HG03025 (cell line): ENCODE results near the gene PATJ.
"Not testable (repeated sequence)": the region's sequence is repeated elsewhere in the genome, so short reads cannot be mapped to it uniquely, and the experiment has no call there.

Experiments used
- ATAC-seq: cut with Tn5 transposase; IDR thresholded peaks from one replicate; pipeline ENCODE4 v1.9.1; 2021; ENCODE audit warnings: mild to moderate bottlenecking, moderate library complexity; ENCODE audit not compliant: unreplicated experiment, low FRiP score

PATJ gene

DNA sequence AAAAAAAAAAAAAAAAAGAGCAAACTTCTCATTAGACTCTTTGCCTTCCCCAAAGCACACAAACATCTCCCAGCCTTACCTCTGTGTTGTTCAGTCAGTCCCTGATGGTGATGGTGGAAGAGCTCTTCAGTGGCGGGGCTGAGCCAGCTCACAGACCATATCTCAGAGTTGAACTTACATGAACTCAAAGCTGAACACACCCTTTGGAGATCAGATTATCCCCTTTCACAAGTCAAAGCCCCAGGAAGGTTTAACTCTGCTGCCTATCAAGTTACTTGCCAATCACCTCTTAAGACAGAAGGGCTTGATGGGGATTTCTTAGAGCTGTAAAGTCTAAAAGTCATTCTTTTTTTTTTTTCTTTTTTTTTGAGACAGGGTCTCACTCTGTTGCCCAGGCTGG is 397.1 kb downstream of the PATJ start:
- no peak for ATAC-seq

DNA sequence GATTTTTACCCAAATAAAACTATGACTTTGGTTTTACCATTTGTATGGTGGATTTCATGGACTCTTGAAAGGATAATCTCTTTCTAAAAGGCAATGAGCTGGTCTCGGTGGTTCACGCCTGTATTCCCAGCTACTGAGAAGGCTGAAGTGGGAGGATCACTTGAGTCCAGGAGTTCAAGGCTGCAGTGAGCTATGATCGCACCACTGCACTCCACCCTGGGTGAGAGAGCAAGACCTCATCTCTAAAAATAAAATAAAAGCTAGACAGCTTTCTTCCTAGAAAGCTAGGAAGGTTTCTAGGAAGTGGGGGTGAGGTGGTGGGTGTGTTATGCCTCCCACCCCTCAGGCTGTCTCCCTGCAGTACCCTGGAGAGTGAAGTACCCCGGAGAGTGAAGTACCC is 398.4 kb downstream of the PATJ start:
- ATAC-seq, result no peak

DNA sequence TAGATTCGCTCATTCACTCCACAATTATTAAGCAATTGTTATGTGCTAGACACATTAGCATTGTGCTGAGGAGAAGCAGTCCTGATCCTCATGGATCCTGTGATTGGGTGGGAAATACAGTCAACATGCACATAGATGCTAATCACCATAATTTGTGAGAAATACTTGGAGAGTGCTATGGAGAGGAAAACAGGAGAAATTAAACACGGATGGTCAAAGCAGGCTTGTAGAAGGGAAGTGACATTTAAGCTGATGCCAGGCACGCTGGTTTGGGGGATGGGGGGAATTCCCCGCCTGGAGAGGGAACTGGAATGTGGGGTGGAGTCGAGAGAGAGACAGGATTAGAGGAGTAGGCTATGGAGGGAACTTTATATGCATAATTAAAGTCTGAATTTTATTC is 400.2 kb downstream of the PATJ start:
- ATAC-seq, result no peak

GRCh38 chr1:62144238-62144831 is 402.1 kb downstream of the PATJ start:
- ATAC-seq, result no peak

DNA sequence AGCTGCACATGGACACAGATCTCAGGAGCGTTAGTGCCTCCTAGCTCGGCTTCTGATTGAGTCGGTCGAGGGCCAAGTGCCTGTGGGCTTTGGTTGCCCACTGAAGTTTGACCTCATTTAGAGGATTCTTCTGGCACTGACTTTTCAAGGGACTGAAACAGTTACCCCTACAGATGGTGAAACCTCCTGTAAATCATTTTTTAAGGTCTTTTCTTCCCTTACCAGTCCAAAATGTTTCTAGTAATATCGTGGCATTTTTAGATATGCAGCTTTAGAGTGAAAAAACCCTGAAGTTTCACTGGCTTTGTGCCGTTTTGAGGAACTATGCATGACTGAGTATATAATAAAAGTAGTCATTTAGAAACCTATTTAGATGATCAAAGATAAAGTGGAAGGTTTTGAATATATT is 417.7 kb downstream of the PATJ start:
- ATAC-seq, result no peak

DNA sequence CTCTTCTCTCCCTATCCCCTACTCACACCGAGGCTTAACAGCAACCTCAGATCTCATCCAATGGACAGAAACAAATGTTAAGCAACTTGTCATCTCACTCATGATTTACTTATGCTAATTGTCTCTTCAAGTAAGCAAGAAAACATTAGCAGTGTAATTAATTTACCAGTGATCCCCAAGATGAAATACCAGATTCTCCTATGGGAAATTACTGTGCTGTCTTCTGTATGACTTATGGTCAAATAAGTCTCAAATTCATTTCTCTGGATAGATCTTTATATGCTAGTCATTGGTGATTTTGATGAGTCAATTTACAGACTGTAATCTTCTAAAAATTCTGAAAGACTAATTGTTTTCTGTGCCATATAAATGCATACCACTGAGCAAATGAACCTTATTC is 419.4 kb downstream of the PATJ start:
- no peak for ATAC-seq

- not testable (repeated sequence) for ATAC-seq
These were observed 428.1 kb downstream of the PATJ start for GRCh38 chr1:62170380-62170779.

DNA sequence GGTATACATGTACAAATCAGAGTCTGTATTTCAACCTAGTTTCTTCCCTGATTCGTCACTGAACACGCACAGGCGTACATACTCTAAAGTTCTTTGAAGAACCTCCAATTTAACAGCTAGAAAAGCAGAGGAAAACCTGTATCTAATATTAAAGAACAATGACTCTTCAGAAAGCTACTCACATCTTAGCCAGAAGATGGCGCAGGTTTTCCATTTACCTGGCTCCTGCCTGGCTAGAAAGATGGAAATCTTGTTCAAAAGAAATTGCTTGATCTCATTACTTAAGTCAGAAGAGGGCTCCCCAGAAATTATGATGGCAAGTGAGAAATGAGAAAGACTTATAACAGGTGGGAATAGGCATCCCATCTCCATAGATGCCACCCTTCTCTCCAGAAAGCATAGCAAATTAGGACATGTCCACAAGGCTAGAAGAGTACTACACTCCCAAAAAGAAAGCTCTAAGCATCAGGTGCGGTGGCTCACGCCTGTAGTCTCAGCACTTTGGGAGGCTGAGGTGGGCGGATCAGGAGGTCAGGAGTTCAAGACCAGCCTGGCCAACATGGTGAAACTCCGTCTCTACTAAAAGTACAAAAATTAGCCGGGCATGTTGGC is 433.4 kb downstream of the PATJ start:
- no peak for ATAC-seq

- no peak for ATAC-seq
These were observed 434.5 kb downstream of the PATJ start for GRCh38 chr1:62176597-62177312.

GRCh38 chr1:62177621-62178020 is 435.3 kb downstream of the PATJ start:
- ATAC-seq, result no peak

DNA sequence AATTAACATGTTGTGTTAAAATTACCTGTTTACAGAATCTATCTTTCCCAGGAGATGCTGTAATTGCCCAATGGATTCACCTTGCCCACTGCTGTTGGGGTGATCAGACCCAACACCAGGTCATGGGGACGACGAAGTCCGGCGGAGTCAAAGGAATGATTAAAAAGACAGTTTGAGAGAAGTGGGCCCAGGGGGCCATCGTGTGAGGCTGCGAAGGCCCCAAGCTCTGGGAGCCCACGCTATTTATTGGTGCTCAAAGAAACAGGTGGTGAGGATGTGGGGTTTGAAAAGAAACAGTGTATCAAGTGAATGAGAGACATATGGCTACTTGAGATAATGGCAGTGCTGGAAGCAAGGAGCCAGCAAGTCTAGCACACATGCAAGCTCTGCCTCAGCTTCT is 436.1 kb downstream of the PATJ start:
- no peak for ATAC-seq

DNA sequence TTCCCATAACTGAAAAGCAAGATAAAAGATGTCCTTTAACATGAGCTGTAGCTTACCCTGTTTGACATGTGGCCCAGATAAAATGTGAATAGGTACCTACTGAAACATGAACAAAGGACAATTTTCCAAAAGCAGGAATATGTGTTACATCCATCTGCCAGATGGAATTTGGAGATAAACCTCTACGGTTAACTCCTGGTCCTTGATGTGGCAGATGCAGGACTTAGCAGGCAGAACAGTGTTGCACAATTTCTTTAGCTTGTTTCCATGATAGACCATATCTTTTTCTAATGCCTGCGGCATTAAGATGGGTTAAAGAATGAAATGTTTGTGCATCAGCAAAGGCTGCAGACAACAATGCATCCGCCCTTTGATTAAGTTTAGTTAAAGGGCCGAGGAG is 437.8 kb downstream of the PATJ start:
- ATAC-seq, result not testable (repeated sequence)

DNA sequence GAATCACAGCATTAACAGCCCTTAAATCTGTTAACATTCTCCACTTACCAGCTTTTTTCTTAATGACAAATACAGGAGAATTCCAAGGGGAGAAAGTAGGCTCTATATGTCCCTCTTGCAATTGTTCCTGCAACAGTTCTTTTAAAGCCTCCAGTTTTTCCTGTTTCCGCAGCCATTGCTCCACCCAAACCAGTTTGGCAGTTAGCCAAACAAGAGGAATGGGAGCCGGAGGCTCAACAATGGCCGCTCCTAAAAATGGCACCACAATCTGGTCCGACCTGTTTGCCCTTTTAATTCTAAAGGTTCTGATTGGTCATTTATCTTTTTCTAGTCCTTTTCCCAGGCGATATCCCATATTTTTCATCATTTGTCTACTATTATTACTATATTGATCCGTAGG is 438.4 kb downstream of the PATJ start:
- ATAC-seq, result no peak

DNA sequence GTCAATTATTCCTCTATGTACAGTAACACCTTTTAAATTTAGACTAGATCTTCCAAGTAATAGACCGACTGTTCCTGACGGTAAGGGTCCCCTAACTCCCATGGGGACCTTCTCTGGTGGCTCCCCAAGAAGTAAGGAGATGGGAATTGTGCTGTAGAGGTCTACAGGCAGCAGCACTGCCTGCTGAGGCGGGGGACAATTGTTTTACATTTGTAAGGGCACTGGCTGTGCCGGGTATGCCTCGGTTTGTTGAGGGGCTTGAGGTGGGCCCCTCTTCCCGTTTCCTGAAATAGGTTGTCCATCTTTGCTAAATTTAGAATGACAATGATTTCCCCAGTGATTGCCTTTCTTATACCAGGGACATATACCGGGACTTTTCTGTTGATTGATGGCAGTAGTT is 439.3 kb downstream of the PATJ start:
- ATAC-seq, result no peak

- not testable (repeated sequence) for ATAC-seq
These were observed 439.9 kb downstream of the PATJ start for GRCh38 chr1:62182157-62182556.

- ATAC-seq, result not testable (repeated sequence)
These were observed 441.1 kb downstream of the PATJ start for GRCh38 chr1:62183164-62184020.

DNA sequence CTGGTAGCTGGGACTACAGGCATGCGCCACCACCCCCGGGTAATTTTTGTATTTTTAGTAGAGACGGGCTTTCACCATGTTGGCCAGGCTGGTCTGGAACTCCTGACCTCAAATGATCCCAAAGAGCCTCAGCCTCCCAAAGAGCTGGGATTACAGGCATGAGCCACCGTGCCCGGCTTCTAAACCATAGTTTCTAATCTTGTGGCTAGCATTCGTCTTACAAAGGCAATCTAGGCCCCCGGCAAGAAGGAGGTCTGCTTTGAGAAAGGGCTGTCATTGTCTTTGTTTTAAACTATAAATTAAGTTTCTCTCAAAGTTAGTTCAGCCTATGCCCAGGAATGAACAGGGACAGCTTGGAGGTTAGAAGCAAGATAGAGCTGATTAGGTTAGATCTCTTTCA is 442.1 kb downstream of the PATJ start:
- no peak for ATAC-seq

DNA sequence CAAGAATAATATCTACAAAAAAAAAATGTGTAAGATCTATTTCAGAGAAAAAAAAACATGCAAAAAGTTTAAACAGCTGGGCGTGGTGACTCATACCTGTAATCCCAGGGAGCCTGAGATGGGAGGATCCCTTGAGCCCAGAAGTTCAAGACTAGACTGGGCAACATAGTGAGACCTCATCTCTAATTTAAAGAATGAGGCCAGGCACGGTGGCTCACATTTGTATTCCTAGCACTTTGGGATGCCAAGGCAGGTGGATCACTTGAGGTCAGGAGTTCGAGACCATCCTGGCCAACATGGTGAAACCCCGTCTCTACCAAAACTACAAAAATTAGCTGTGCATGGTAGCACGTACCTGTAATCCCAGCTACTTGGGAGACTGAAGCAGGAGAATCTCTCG is 443.0 kb downstream of the PATJ start:
- ATAC-seq, result not testable (repeated sequence)

DNA sequence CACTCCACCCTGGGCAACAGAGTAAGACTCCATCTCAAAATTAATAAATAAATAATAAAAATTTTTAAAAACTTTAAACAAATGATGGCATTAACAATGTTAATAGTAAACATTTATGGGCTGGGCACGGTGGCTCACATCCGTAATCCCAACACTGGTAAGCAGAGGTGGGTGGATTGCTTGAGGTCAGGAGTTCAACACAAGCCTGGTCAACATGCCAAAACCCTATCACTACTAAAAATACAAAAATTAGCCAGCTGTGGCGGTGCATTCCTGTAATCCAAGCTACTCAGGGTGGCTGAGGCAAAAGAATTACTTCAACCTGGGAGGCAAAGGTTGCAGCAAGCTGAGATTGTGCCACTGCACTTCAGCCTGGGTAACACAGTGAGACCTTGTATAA is 443.4 kb downstream of the PATJ start:
- no peak for ATAC-seq

GRCh38 chr1:62187548-62187947 is 445.3 kb downstream of the PATJ start:
- ATAC-seq, result no peak

DNA sequence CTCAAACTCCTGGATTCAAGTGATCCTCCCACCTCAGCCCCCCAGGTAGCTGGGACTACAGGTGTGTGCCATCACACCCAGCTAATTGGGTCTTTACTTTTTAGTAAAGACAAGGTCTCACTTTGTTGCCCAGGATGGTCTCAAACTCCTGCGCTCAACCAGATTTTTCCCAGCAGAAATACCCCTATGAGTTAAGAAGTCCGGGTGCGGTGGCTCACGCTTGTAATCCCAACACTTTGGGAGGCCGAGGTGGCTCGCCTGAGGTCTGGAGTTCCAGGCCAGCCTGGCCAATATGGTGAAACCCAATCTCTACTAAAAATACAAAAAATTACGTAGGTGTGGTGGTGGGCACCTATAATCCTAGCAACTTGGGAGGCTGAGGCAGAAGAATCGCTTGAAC is 445.8 kb downstream of the PATJ start:
- no peak for ATAC-seq
